Measurements from ENCODE around the gene MAGEA1.

DNA sequence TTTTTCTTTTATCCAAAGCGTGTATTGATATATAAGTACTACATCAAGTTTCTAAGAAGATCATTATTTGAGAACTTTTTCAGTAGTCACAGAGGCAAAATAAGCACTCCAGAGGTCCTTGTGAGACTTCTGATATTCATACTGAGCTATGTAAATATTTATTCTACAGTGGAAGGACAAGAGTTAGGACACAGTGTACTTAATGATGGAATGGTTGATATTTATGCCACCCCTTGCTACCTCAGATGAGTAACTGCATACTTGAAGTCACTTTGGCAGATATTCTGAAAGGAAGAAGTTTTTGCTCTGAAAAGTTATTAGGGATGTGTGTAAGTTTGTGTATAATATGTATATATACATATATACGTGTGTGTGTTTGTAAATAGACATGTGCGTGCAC is 30.3 kb downstream of the MAGEA1 start:
- no peak for TF ChIP-seq POLR2A (IDR thresholded peaks at IDR 0.05)
- no peak for TF ChIP-seq CTCF (IDR thresholded peaks at IDR 0.05)
- no peak for TF ChIP-seq EP300 (IDR thresholded peaks at IDR 0.05)

Data from gastroesophageal sphincter (tissue), 3 donors.